HepG2 (cell line): ENCODE data around the gene ENTPD2. TPM values are rescaled to one million over a fixed set of nuclear protein-coding genes. Genes with fewer than 3 reads are reported as not detected.
A peak's percentile ranks its signal among the peaks of the same experiment; 100 is the strongest.

ENCODE experiments used
- ATAC-seq: fragments of 200-7000 bp; cut with Tn5 transposase; 3 replicates; pipeline ENCODE4 v1.9.1; 2020; ENCODE audit warnings: mild to moderate bottlenecking, moderate library complexity
- BruUV-seq: library from RNA; stranded (reverse); fragments of 400-500 nt; replicated peaks from 2 replicates; lab custom pipeline; 2021; lab: Mats Ljungman, UMichigan
- CTCF ChIA-PET: fragments of 300-600 bp; formaldehyde crosslinking; extraction: SDS; loops from one replicate; lab custom pipeline; 2021; ENCODE audit warnings: low total read pairs, inconsistent platforms, low intra/inter-chr PET ratio; lab: Yijun Ruan, JAX
- POLR2A ChIA-PET: fragments of 350-600 bp; sonication (Branson Sonifier 250); formaldehyde crosslinking; loops from one replicate; lab custom pipeline; 2020; ENCODE audit warnings: antibody characterized with exemption, inconsistent platforms; lab: Yijun Ruan, JAX
- DNase-seq: peaks from one replicate; pipeline ENCODE4 v3.0.0-alpha.2; 2015; ENCODE audit warnings: low spot score
- FAIRE-seq: peaks from 3 replicates; lab custom pipeline; 2011; peaks lifted over from hg19 to GRCh38; lab: Jason Lieb, UNC
- H2AFZ ChIP-seq: one replicate; pipeline ENCODE4 v1.6.1; 2011; ENCODE audit warnings: low read length, inconsistent platforms
- H3K27ac ChIP-seq: fragments of 300-600 bp; 3 replicates; pipeline ENCODE4 v1.8.0; 2011; ENCODE audit warnings: mixed run types, mild to moderate bottlenecking, mixed read lengths, low read length, inconsistent platforms; ENCODE audit not compliant: insufficient read depth; ENCODE audit errors: extremely low read length
- H3K27me3 ChIP-seq, 2 experiments: fragments of 200-600 bp in 1 of 2; 2 replicates in 1 of 2; 3 replicates in 1 of 2; pipeline versions ENCODE4 v1.6.0 to v1.8.0; 2011; ENCODE audit warnings: low read length in 2 of 2, mild to moderate bottlenecking in 2 of 2, moderate library complexity in 2 of 2, inconsistent platforms in 1 of 2; ENCODE audit not compliant: insufficient read depth in 2 of 2, control insufficient read depth in 1 of 2
- H3K36me3 ChIP-seq, 2 experiments: fragments of 200-600 bp in 1 of 2; replicated peaks in 1 of 2; 2 replicates in 1 of 2; 3 replicates in 1 of 2; pipeline versions ENCODE4 v1.5.1 to v1.8.0; 2011; ENCODE audit warnings: low read length in 2 of 2, inconsistent platforms in 1 of 2; ENCODE audit not compliant: insufficient read depth in 2 of 2, control insufficient read depth in 1 of 2
- H3K4me1 ChIP-seq: 2 replicates; pipeline ENCODE4 v1.5.1; 2012; ENCODE audit warnings: low read length, inconsistent platforms; ENCODE audit not compliant: insufficient read depth
- H3K4me2 ChIP-seq: 2 replicates; pipeline ENCODE4 v1.6.0; 2011; ENCODE audit warnings: low read depth, low read length, inconsistent platforms
- H3K4me3 ChIP-seq, 3 experiments: fragments of 200-600 bp in 1 of 3; sonication (generic), shearing (Covaris generic) in 1 of 3; replicated peaks in 1 of 3; 2 replicates each; pipeline ENCODE4 v1.5.1; 2011 to 2016; ENCODE audit warnings: low read length in 3 of 3, inconsistent platforms in 2 of 3, low read depth in 2 of 3, mild to moderate bottlenecking in 2 of 3, control low read depth in 1 of 3, mixed read lengths in 1 of 3; ENCODE audit not compliant: insufficient read depth in 1 of 3
- H3K79me2 ChIP-seq: one replicate; pipeline ENCODE4 v1.6.1; 2011; ENCODE audit warnings: low read length, inconsistent platforms; ENCODE audit not compliant: insufficient read depth
- H3K9ac ChIP-seq: 2 replicates; pipeline ENCODE4 v1.6.0; 2011; ENCODE audit warnings: mild to moderate bottlenecking, low read depth, low read length, inconsistent platforms; ENCODE audit not compliant: insufficient read depth
- H3K9me3 ChIP-seq: 2 replicates; pipeline ENCODE4 v1.5.1; 2012; ENCODE audit warnings: mild to moderate bottlenecking, low read length
- H4K20me1 ChIP-seq: 2 replicates; pipeline ENCODE4 v1.6.0; 2011; ENCODE audit warnings: inconsistent platforms, mild to moderate bottlenecking, low read length, moderate library complexity; ENCODE audit not compliant: insufficient read depth
- ADNP ChIP-seq: sonication (generic); formaldehyde crosslinking; IDR thresholded peaks from 2 replicates; pipeline ENCODE4 v1.4.0; 2020; ENCODE audit warnings: missing genetic modification reagents
- AKAP8 ChIP-seq: sonication (generic); formaldehyde crosslinking; IDR thresholded peaks from 2 replicates; pipeline ENCODE4 v1.5.1; 2020; ENCODE audit warnings: mild to moderate bottlenecking, missing genetic modification reagents
- EHMT2 ChIP-seq: fragments of 200-600 bp; sonication (generic); IDR thresholded peaks from 2 replicates; pipeline ENCODE4 v1.7.0; 2017; ENCODE audit warnings: antibody characterized with exemption, low read depth, low read length, borderline replicate concordance
- HIVEP1 ChIP-seq: sonication (generic); formaldehyde crosslinking; IDR thresholded peaks from 2 replicates; pipeline ENCODE4 v1.4.0; 2020; ENCODE audit warnings: mild to moderate bottlenecking, missing genetic modification reagents
- HNRNPL ChIP-seq: fragments of 200-400 bp; formaldehyde crosslinking; IDR thresholded peaks from 2 replicates; pipeline ENCODE4 v1.6.1; 2017; ENCODE audit warnings: mild to moderate bottlenecking, low read depth, low read length
- MED1 ChIP-seq: sonication (generic); formaldehyde crosslinking; IDR thresholded peaks from 2 replicates; pipeline ENCODE4 v1.4.0; 2020; ENCODE audit warnings: missing genetic modification reagents
- NFATC3 ChIP-seq: sonication (generic); formaldehyde crosslinking; IDR thresholded peaks from 2 replicates; pipeline ENCODE4 v1.5.1; 2020; ENCODE audit warnings: mild to moderate bottlenecking, missing genetic modification reagents
- POLR2G ChIP-seq: fragments of 200-400 bp; formaldehyde crosslinking; IDR thresholded peaks from 2 replicates; pipeline ENCODE4 v1.6.1; 2018; ENCODE audit warnings: mild to moderate bottlenecking, low read depth, low read length, moderate library complexity
- RBAK ChIP-seq: sonication (generic); formaldehyde crosslinking; IDR thresholded peaks from 2 replicates; pipeline ENCODE4 v1.5.1; 2020; ENCODE audit warnings: mild to moderate bottlenecking, missing genetic modification reagents
- SAP130 ChIP-seq: IDR thresholded peaks from 2 replicates; pipeline ENCODE4 v1.6.1; 2016; ENCODE audit warnings: low read depth
- SP5 ChIP-seq: IDR thresholded peaks from 2 replicates; pipeline ENCODE4 v1.6.1; 2016; ENCODE audit warnings: low read depth, borderline replicate concordance
- ZNF160 ChIP-seq: sonication (generic); formaldehyde crosslinking; IDR thresholded peaks from 2 replicates; pipeline ENCODE4 v1.8.0; 2022; ENCODE audit warnings: mild to moderate bottlenecking, inconsistent platforms, missing genetic modification reagents
- ZNF232 ChIP-seq: sonication (generic); formaldehyde crosslinking; IDR thresholded peaks from 2 replicates; pipeline ENCODE4 v1.4.0; 2020; ENCODE audit warnings: missing genetic modification reagents, borderline replicate concordance
- ZNF253 ChIP-seq: sonication (generic); formaldehyde crosslinking; IDR thresholded peaks from 2 replicates; pipeline ENCODE4 v1.8.0; 2022; ENCODE audit warnings: mild to moderate bottlenecking, missing genetic modification reagents, borderline replicate concordance
- ZNF354B ChIP-seq: sonication (generic); formaldehyde crosslinking; IDR thresholded peaks from 2 replicates; pipeline ENCODE4 v1.8.0; 2022; ENCODE audit warnings: mild to moderate bottlenecking, missing genetic modification reagents
- ZNF720 ChIP-seq: sonication (generic); formaldehyde crosslinking; IDR thresholded peaks from 2 replicates; pipeline ENCODE4 v1.4.0; 2020; ENCODE audit warnings: missing genetic modification reagents
- ZSCAN21 ChIP-seq: sonication (generic); formaldehyde crosslinking; IDR thresholded peaks from 2 replicates; pipeline ENCODE4 v1.8.0; 2022; ENCODE audit warnings: mild to moderate bottlenecking, missing genetic modification reagents, moderate library complexity, borderline replicate concordance
- ZSCAN30 ChIP-seq: sonication (generic); formaldehyde crosslinking; IDR thresholded peaks from 2 replicates; pipeline ENCODE4 v1.5.0; 2020; ENCODE audit warnings: mild to moderate bottlenecking, missing genetic modification reagents
- WGBS: methylation state at CpG from one replicate; pipeline ENCODE4 v1.1.6; 2017; ENCODE audit warnings: low lambda C conversion rate; 5-methylcytosine and 5-hydroxymethylcytosine counted together
- in situ Hi-C: cut with HindIII; loops from 2 replicates; pipeline ENCODE4 v1.10.0; 2017; ENCODE audit warnings: low pct_unique_long_range_greater_than_20kb; ENCODE audit not compliant: extremely low pct_ligation_motif_present
- intact Hi-C: fragments of 100-400 bp; cut with micrococcal nuclease; formaldehyde crosslinking; loops from one replicate; pipeline ENCODE4 v1.10.0; 2022; ENCODE audit not compliant: unreplicated experiment
- polyA plus RNA-seq, 8 experiments: library from polyadenylated mRNA; depleted of rRNA in 3 of 8; stranded (reverse) in 7 of 8; unstranded in 1 of 8; fragments of >200 nt; fragmentation: Illumina TruSeq in 4 of 8; extraction: Trizol in 4 of 8; gene quantifications; 2 replicates each; pipeline versions ENCODE4 v1.2.1 to v1.2.3, GENCODE V29; 2011 to 2016; ENCODE audit warnings: low read depth in 4 of 8, missing spikeins in 1 of 8, mixed read lengths in 1 of 8; ENCODE audit not compliant: insufficient read depth in 1 of 8
- total RNA-seq, 5 experiments: library from RNA; depleted of rRNA; stranded (reverse); fragments of >200 nt; fragmentation: Illumina TruSeq; extraction: Trizol; gene quantifications; 2 replicates each; pipeline ENCODE4 v1.2.3, GENCODE V29; 2016; ENCODE audit warnings: low read depth in 1 of 5
- TF ChIP-seq, protein P1 (sequence below): sonication (generic); formaldehyde crosslinking; IDR thresholded peaks from 2 replicates; pipeline ENCODE4 v1.5.1; 2020; ENCODE audit warnings: mild to moderate bottlenecking, missing genetic modification reagents, borderline replicate concordance
- TF ChIP-seq, protein P2 (sequence below): sonication (generic); formaldehyde crosslinking; IDR thresholded peaks from 2 replicates; pipeline ENCODE4 v1.4.0; 2020; ENCODE audit warnings: missing genetic modification reagents

Gene ENTPD2
- total and polyA plus RNA-seq, 2 of the 13 experiments (the other 11 are each of a cell fraction or from before 2014, with no cell fraction given), result 0.95 to 3.2 TPM

DNA sequence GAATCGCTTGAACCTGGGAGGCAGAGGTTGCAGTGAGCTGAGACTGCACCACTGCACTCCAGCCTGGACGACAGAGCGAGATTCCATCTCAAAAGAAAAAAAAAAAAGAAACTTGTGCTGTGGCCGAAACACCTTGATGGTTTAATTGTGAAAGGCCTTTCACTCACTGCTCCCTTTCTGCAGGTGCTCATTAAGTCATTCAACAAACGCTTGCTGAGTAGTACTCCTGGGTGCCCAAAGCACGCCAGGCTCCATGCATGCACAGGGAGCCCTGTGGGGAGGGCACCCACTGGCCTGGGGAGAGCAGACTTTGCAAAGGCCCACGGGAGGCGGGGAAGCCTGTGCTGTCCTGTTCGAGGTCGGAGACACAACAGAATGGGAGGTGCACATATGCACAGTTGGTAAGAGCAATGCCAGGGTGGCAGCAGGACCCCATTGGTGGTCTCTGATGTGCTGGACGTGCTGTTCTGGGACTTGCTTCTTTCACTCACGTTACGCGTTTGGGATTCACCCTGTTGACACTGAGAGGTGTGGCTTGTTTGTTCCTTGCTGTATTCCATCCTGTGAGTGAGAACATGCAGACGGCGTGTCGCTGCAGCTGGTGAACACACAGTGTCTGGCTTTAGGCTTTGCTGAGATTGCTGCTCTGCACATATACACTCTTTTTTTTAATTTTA is 3.0 kb upstream of the ENTPD2 start:
- Histone ChIP-seq H3K4me3 (peak overlapping the region in 1 of 3 experiments; percentile 27; a peak in 2 of 6 replicates), H2AFZ (no peak overlapping the region), H3K36me3 (no peaks in the 10 kb centered on the region), H4K20me1 (no peaks in the 10 kb centered on the region), H3K9me3 (no peaks in the 10 kb centered on the region), H3K79me2 (peaks cover 9% of the 10 kb centered on the region), H3K9ac (no peak overlapping the region), H3K4me2 (peak overlapping the region; percentile 38; the same call in 1 of the 2 replicates), H3K27me3 (no peaks in the 10 kb centered on the region; a peak in 2 of 5 replicates), H3K27ac (no peak overlapping the region), H3K4me1 (peaks cover 57% of the 10 kb centered on the region)
- intact Hi-C loops (no loop called here), in situ Hi-C loops (no loop called here)
- peak; percentile 49 for DNase-seq
- BruUV-seq, result no TSS peak
- 46% methylated on average over 14 of the region's 17 CpGs for WGBS
- no peak for FAIRE-seq
- no peak for ATAC-seq
- ChIA-PET POLR2A (interaction anchor here (1.3 to 4.4 kb wide), 4 partner anchors 10 to 30 kb away, joined by 3 to 55 read pairs (median 21); partner anchors contain the start of genes MAN1B1 and SAPCD2), CTCF (no interaction called here)
- TF ChIP-seq, protein P1, sequence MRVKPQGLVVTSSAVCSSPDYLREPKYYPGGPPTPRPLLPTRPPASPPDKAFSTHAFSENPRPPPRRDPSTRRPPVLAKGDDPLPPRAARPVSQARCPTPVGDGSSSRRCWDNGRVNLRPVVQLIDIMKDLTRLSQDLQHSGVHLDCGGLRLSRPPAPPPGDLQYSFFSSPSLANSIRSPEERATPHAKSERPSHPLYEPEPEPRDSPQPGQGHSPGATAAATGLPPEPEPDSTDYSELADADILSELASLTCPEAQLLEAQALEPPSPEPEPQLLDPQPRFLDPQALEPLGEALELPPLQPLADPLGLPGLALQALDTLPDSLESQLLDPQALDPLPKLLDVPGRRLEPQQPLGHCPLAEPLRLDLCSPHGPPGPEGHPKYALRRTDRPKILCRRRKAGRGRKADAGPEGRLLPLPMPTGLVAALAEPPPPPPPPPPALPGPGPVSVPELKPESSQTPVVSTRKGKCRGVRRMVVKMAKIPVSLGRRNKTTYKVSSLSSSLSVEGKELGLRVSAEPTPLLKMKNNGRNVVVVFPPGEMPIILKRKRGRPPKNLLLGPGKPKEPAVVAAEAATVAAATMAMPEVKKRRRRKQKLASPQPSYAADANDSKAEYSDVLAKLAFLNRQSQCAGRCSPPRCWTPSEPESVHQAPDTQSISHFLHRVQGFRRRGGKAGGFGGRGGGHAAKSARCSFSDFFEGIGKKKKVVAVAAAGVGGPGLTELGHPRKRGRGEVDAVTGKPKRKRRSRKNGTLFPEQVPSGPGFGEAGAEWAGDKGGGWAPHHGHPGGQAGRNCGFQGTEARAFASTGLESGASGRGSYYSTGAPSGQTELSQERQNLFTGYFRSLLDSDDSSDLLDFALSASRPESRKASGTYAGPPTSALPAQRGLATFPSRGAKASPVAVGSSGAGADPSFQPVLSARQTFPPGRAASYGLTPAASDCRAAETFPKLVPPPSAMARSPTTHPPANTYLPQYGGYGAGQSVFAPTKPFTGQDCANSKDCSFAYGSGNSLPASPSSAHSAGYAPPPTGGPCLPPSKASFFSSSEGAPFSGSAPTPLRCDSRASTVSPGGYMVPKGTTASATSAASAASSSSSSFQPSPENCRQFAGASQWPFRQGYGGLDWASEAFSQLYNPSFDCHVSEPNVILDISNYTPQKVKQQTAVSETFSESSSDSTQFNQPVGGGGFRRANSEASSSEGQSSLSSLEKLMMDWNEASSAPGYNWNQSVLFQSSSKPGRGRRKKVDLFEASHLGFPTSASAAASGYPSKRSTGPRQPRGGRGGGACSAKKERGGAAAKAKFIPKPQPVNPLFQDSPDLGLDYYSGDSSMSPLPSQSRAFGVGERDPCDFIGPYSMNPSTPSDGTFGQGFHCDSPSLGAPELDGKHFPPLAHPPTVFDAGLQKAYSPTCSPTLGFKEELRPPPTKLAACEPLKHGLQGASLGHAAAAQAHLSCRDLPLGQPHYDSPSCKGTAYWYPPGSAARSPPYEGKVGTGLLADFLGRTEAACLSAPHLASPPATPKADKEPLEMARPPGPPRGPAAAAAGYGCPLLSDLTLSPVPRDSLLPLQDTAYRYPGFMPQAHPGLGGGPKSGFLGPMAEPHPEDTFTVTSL (CRISPR knock-in tag), result no peak
- TF ChIP-seq ZNF253 (CRISPR knock-in tag) (no peak), MED1 (0 out of 2 replicates have a peak, but pooled peaks have one; percentile 24), HNRNPL (no peak), ZNF354B (no peak), ZNF720 (no peak), ZNF232 (no peak), EHMT2 (no peak), SAP130 (CRISPR knock-in tag) (peak; percentile 47; the same call in 1 of the 2 replicates), ZNF160 (CRISPR knock-in tag) (no peak), ADNP (CRISPR knock-in tag) (no peak), HIVEP1 (CRISPR knock-in tag) (no peak), ZSCAN30 (CRISPR knock-in tag) (no peak), ZSCAN21 (CRISPR knock-in tag) (no peak), POLR2G (0 out of 2 replicates have a peak, but pooled peaks have one; percentile 27), SP5 (CRISPR knock-in tag) (peak; percentile 39; the same call in 1 of the 2 replicates), NFATC3 (CRISPR knock-in tag) (no peak), AKAP8 (CRISPR knock-in tag) (peak; percentile 72; the same call in 1 of the 2 replicates), RBAK (no peak)
- TF ChIP-seq, protein P2, sequence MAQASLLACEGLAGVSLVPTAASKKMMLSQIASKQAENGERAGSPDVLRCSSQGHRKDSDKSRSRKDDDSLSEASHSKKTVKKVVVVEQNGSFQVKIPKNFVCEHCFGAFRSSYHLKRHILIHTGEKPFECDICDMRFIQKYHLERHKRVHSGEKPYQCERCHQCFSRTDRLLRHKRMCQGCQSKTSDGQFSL (CRISPR knock-in tag), result no peak
